K562 (cell line): Measurements from ENCODE around the gene ATF4. TPM values are rescaled to one million over a fixed set of nuclear protein-coding genes. Genes with fewer than 3 reads are reported as not detected.

Source experiments
- CREB1 ChIP-seq, 2 experiments: sonication (generic) in 1 of 2; formaldehyde crosslinking in 1 of 2; IDR thresholded peaks; 2 replicates each; pipeline versions ENCODE4 v1.6.1 to v1.8.0; 2012 to 2022; ENCODE audit warnings: inconsistent platforms in 1 of 2, mild to moderate bottlenecking in 1 of 2, missing genetic modification reagents in 1 of 2, moderate library complexity in 1 of 2
- HNRNPLL ChIP-seq: fragments of 200-400 bp; formaldehyde crosslinking; IDR thresholded peaks from 2 replicates; pipeline ENCODE4 v1.6.1; 2017; ENCODE audit warnings: low read length, low read depth, mild to moderate bottlenecking; ENCODE audit not compliant: poor library complexity, severe bottlenecking
- MTA3 ChIP-seq: fragments of 450-650 bp; formaldehyde crosslinking; IDR thresholded peaks from 2 replicates; pipeline ENCODE4 v1.6.1; 2017; ENCODE audit warnings: mild to moderate bottlenecking, borderline replicate concordance
- NFXL1 ChIP-seq: fragments of 450-650 bp; formaldehyde crosslinking; IDR thresholded peaks from 2 replicates; pipeline ENCODE4 v1.4.0; 2021; ENCODE audit warnings: mild to moderate bottlenecking
- NR2F6 ChIP-seq: fragments of 450-650 bp; formaldehyde crosslinking; IDR thresholded peaks from 2 replicates; pipeline ENCODE4 v1.4.0; 2020; ENCODE audit warnings: mild to moderate bottlenecking
- TCF7L2 ChIP-seq: fragments of 150-350 bp; IDR thresholded peaks from 2 replicates; pipeline ENCODE4 v1.6.1; 2016; ENCODE audit warnings: low read depth, mild to moderate bottlenecking, low read length, moderate library complexity
- TRIM28 ChIP-seq: fragments of 450-650 bp; IDR thresholded peaks from 2 replicates; pipeline ENCODE4 v1.6.1; 2017
- ZNF324 ChIP-seq: fragments of 250-450 bp; sonication (Bioruptor Pico); IDR thresholded peaks from 2 replicates; pipeline ENCODE4 v1.4.0; 2020; ENCODE audit warnings: mild to moderate bottlenecking
- ZNF444 ChIP-seq: fragments of 250-450 bp; sonication (Bioruptor Pico); IDR thresholded peaks from 2 replicates; pipeline ENCODE4 v1.4.0; 2020; ENCODE audit warnings: mild to moderate bottlenecking, moderate library complexity
- ZNF445 ChIP-seq: fragments of 250-450 bp; sonication (Bioruptor Pico); IDR thresholded peaks from 2 replicates; pipeline ENCODE4 v1.4.0; 2020; ENCODE audit warnings: low read depth, mild to moderate bottlenecking, moderate library complexity
- polyA plus RNA-seq, 8 experiments: library from polyadenylated mRNA; depleted of rRNA in 4 of 8; stranded (reverse) in 5 of 8; unstranded in 3 of 8; fragments of >200 nt; fragmentation: Nextera tagmentation in 2 of 8; fragmentation: Illumina TruSeq in 1 of 8; extraction: Ambion mirVana in 2 of 8; extraction: Trizol in 1 of 8; gene quantifications; 2 replicates each; pipeline versions ENCODE4 v1.2.1 to v1.2.3, GENCODE V29; 2011 to 2014; ENCODE audit warnings: inconsistent platforms in 1 of 8, missing spikeins in 1 of 8
- total RNA-seq, 7 experiments: library from RNA; depleted of rRNA in 6 of 7; stranded (reverse); fragments of >200 nt in 6 of 7; fragmentation: Illumina TruSeq in 2 of 7; extraction: Trizol in 2 of 7; gene quantifications; 2 replicates each; pipeline versions ENCODE4 v1.2.1 to v1.2.3, GENCODE V29; 2011 to 2021; ENCODE audit warnings: low replicate concordance in 1 of 7
- TF ChIP-seq, protein P1 (sequence below): fragments of 200-600 bp; sonication (generic); IDR thresholded peaks from one replicate; pipeline ENCODE4 v1.6.1; 2012; ENCODE audit warnings: mild to moderate bottlenecking, low read depth, low read length, inconsistent platforms
- TF ChIP-seq, protein P2 (sequence below): IDR thresholded peaks from 2 replicates; pipeline ENCODE4 v1.6.1; 2016; ENCODE audit warnings: missing genetic modification characterization, missing compliant biosample characterization
- TF ChIP-seq, protein P3 (sequence below): fragments of 450-650 bp; IDR thresholded peaks from 2 replicates; pipeline ENCODE4 v1.6.1; 2016; ENCODE audit warnings: antibody characterized with exemption

ATF4 gene
- total and polyA plus RNA-seq, 9 of the 15 experiments (the other 6 are each of a cell fraction or from before 2014, with no cell fraction given), result 93.1 to 723 (median 355) TPM

DNA sequence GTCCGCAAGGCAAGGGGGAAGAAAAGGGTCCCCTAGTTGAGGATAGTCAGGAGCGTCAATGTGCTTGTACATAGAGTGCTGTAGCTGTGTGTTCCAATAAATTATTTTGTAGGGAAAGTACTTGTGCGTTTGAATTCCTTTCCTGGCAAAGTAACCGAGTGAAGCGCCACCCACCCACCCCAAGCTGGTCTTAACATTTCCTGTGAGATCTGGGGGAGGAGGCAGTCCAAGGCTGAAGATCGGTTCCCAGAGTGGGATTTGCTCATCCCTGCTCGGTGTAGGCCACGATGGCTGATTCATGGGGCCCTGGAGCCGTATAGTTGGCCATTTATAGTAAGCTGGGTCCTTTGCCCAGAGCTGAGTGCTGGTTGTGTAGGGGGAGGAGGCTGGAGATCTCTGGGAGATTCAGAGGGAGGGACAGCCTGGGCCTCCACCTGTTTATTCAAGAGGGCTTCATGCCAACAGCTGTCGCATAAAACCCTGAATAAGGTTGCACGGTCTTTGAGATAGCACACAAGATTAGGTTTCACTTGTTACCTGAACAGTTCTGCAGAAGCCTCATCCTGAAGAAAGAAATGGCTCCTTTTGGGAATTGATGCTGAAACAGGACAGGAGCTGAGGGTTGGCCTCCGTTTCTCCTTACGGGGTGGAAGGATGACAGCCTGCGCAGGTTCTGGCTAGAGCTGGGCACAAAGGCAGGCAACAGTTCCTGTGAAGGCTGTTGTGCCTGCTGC, 2.4 kb downstream of the ATF4 start (continued):
- peak; percentile 76; the same call in 1 of the 2 replicates for TF ChIP-seq NR2F6
- TF ChIP-seq, protein P1, sequence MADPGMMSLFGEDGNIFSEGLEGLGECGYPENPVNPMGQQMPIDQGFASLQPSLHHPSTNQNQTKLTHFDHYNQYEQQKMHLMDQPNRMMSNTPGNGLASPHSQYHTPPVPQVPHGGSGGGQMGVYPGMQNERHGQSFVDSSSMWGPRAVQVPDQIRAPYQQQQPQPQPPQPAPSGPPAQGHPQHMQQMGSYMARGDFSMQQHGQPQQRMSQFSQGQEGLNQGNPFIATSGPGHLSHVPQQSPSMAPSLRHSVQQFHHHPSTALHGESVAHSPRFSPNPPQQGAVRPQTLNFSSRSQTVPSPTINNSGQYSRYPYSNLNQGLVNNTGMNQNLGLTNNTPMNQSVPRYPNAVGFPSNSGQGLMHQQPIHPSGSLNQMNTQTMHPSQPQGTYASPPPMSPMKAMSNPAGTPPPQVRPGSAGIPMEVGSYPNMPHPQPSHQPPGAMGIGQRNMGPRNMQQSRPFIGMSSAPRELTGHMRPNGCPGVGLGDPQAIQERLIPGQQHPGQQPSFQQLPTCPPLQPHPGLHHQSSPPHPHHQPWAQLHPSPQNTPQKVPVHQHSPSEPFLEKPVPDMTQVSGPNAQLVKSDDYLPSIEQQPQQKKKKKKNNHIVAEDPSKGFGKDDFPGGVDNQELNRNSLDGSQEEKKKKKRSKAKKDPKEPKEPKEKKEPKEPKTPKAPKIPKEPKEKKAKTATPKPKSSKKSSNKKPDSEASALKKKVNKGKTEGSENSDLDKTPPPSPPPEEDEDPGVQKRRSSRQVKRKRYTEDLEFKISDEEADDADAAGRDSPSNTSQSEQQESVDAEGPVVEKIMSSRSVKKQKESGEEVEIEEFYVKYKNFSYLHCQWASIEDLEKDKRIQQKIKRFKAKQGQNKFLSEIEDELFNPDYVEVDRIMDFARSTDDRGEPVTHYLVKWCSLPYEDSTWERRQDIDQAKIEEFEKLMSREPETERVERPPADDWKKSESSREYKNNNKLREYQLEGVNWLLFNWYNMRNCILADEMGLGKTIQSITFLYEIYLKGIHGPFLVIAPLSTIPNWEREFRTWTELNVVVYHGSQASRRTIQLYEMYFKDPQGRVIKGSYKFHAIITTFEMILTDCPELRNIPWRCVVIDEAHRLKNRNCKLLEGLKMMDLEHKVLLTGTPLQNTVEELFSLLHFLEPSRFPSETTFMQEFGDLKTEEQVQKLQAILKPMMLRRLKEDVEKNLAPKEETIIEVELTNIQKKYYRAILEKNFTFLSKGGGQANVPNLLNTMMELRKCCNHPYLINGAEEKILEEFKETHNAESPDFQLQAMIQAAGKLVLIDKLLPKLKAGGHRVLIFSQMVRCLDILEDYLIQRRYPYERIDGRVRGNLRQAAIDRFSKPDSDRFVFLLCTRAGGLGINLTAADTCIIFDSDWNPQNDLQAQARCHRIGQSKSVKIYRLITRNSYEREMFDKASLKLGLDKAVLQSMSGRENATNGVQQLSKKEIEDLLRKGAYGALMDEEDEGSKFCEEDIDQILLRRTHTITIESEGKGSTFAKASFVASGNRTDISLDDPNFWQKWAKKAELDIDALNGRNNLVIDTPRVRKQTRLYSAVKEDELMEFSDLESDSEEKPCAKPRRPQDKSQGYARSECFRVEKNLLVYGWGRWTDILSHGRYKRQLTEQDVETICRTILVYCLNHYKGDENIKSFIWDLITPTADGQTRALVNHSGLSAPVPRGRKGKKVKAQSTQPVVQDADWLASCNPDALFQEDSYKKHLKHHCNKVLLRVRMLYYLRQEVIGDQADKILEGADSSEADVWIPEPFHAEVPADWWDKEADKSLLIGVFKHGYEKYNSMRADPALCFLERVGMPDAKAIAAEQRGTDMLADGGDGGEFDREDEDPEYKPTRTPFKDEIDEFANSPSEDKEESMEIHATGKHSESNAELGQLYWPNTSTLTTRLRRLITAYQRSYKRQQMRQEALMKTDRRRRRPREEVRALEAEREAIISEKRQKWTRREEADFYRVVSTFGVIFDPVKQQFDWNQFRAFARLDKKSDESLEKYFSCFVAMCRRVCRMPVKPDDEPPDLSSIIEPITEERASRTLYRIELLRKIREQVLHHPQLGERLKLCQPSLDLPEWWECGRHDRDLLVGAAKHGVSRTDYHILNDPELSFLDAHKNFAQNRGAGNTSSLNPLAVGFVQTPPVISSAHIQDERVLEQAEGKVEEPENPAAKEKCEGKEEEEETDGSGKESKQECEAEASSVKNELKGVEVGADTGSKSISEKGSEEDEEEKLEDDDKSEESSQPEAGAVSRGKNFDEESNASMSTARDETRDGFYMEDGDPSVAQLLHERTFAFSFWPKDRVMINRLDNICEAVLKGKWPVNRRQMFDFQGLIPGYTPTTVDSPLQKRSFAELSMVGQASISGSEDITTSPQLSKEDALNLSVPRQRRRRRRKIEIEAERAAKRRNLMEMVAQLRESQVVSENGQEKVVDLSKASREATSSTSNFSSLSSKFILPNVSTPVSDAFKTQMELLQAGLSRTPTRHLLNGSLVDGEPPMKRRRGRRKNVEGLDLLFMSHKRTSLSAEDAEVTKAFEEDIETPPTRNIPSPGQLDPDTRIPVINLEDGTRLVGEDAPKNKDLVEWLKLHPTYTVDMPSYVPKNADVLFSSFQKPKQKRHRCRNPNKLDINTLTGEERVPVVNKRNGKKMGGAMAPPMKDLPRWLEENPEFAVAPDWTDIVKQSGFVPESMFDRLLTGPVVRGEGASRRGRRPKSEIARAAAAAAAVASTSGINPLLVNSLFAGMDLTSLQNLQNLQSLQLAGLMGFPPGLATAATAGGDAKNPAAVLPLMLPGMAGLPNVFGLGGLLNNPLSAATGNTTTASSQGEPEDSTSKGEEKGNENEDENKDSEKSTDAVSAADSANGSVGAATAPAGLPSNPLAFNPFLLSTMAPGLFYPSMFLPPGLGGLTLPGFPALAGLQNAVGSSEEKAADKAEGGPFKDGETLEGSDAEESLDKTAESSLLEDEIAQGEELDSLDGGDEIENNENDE, result peak; percentile 35
- peak; percentile 63; the same call in 1 of the 2 replicates for TF ChIP-seq NFXL1 (CRISPR knock-in tag)
- no peak for TF ChIP-seq TRIM28
- 0 out of 2 replicates have a peak, but pooled peaks have one; percentile 38 for TF ChIP-seq MTA3
- no peak for TF ChIP-seq HNRNPLL
- TF ChIP-seq ZNF445 (CRISPR knock-in tag), result 0 out of 2 replicates have a peak, but pooled peaks have one; percentile 78
- TF ChIP-seq, protein P2, sequence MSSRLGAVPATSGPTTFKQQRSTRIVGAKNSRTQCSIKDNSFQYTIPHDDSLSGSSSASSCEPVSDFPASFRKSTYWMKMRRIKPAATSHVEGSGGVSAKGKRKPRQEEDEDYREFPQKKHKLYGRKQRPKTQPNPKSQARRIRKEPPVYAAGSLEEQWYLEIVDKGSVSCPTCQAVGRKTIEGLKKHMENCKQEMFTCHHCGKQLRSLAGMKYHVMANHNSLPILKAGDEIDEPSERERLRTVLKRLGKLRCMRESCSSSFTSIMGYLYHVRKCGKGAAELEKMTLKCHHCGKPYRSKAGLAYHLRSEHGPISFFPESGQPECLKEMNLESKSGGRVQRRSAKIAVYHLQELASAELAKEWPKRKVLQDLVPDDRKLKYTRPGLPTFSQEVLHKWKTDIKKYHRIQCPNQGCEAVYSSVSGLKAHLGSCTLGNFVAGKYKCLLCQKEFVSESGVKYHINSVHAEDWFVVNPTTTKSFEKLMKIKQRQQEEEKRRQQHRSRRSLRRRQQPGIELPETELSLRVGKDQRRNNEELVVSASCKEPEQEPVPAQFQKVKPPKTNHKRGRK (tag), result no peak
- TF ChIP-seq, protein P3, sequence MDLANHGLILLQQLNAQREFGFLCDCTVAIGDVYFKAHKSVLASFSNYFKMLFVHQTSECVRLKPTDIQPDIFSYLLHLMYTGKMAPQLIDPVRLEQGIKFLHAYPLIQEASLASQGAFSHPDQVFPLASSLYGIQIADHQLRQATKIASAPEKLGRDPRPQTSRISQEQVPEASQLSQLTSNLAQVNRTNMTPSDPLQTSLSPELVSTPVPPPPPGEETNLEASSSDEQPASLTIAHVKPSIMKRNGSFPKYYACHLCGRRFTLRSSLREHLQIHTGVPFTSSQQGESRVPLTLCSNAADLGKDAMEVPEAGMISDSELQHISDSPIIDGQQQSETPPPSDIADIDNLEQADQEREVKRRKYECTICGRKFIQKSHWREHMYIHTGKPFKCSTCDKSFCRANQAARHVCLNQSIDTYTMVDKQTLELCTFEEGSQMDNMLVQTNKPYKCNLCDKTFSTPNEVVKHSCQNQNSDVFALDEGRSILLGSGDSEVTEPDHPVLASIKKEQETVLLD, result no peak
- TF ChIP-seq ZNF444, result peak; percentile 70
- peak; percentile 12; the same call in 1 of the 2 replicates for TF ChIP-seq CREB1 (IDR thresholded peaks at IDR 0.05)
- TF ChIP-seq CREB1 (CRISPR knock-in tag; IDR thresholded peaks at IDR 0.05), result no peak
- TF ChIP-seq ZNF324, result 0 out of 2 replicates have a peak, but pooled peaks have one; percentile 39
- no peak for TF ChIP-seq TCF7L2
